ENCODE data around the gene MUC6.

DNA sequence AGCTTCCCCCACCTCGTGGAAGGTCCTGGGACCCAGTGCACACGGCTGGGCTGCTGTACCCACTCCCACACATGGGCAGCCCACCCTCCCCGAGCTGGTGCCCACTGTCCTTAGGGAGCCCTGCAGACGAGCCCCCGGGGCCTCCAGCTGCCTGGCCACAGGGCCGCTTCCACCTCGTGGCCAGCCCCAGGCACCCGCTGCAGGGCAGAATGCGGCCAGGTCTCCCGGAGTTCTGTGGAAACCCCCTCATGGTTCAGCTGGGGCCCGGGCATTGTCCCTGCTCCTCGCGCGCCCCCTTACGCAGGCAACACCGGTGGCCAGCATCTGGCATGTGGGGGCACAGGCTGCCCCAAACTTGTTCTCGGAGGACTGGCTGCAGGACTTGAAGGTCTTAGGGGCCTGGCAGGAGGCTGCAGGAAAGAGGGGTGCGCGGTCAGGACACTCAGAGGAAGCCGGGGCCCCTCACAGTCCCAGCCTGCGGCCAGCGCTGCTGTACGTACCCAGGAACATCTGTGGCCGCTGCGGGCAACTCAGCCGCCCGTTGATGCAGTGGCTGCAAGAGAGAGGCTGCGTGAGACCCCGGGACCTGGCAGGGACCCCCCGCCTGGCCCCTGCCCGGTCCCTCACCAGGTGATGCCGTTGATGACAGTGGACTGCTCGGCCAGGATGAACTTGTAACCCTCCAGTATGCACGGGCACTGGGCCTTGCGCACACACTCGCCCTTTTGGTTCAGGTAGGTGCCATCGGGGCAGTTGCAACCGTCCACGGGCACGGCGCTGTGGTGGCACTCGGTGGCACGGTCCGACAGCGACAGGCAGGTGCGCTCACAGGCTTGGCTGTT lies 9.7 kb downstream of the MUC6 start:
- TF ChIP-seq ZNF280D (tag by site-specific recombination; IDR thresholded peaks at IDR 0.05) (no peak), YY1 (tag by site-specific recombination; IDR thresholded peaks at IDR 0.05) (no peak)
- TF ChIP-seq, protein P1, sequence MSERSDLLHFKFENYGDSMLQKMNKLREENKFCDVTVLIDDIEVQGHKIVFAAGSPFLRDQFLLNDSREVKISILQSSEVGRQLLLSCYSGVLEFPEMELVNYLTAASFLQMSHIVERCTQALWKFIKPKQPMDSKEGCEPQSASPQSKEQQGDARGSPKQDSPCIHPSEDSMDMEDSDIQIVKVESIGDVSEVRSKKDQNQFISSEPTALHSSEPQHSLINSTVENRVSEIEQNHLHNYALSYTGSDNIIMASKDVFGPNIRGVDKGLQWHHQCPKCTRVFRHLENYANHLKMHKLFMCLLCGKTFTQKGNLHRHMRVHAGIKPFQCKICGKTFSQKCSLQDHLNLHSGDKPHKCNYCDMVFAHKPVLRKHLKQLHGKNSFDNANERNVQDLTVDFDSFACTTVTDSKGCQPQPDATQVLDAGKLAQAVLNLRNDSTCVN (tag by site-specific recombination; optimal IDR thresholded peaks at IDR 0.05) = no peak
